ENCODE measurements around the gene PRM1. TPM values are rescaled to one million over a fixed set of nuclear protein-coding genes. Genes with fewer than 3 reads are reported as not detected.

The PRM1 gene
- total RNA-seq, 4 donors from 2014 or later, result not detected

DNA sequence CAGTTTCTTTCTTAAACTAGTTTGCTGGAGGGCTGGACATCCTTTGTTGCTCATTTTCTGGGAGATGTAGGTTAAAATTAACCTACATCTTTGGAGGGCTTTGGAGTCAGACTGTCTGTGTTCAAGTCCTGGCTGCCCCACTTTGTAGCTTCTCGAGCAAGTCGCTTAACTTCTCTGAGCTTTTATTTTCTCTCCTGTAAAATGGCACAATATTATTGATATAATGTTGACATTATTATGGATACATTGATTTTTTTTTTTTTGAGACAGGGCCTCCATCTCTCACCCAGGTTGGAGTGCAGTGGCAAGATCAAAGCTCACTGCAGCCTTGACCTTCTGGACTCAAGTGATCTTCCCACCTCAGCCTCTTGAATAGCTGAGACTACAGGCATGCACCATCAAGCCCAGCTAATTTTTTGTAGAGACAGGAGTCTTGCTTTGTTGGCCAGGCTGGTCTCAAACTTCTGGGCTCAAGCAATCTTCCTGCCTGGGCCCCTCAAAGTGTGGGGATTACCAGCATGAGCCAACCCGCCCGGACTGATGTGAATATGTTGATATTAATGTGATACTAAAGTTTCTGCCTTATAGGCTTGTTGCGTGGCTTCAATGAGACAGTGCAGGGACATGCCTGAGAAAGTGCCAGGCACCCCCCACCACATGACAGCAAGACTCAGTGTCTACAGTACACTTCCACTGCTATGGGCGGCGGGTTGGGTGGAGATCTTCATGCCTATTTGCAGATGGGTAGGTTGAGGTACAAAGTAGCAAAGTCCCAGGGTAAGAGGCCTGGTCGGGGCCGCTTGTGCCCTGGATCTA lies 32.6 kb upstream of the PRM1 start:
- Histone ChIP-seq H3K4me1 (no peaks in the 10 kb centered on the region), H3K27ac (peak overlapping the region in 1 of 2 donors; percentile 2), H3K4me3 (no peak overlapping the region), H3K27me3 (no peaks in the 10 kb centered on the region), H3K36me3 (no peaks in the 10 kb centered on the region), H3K9me3 (no peaks in the 10 kb centered on the region)
- no peak for DNase-seq
- intact Hi-C loops (cut with DNase I; ENCODE audit: low total_unique reads), result no loop called here
- no peak for TF ChIP-seq POLR2A (IDR thresholded peaks at IDR 0.05)
- TF ChIP-seq, protein P1, sequence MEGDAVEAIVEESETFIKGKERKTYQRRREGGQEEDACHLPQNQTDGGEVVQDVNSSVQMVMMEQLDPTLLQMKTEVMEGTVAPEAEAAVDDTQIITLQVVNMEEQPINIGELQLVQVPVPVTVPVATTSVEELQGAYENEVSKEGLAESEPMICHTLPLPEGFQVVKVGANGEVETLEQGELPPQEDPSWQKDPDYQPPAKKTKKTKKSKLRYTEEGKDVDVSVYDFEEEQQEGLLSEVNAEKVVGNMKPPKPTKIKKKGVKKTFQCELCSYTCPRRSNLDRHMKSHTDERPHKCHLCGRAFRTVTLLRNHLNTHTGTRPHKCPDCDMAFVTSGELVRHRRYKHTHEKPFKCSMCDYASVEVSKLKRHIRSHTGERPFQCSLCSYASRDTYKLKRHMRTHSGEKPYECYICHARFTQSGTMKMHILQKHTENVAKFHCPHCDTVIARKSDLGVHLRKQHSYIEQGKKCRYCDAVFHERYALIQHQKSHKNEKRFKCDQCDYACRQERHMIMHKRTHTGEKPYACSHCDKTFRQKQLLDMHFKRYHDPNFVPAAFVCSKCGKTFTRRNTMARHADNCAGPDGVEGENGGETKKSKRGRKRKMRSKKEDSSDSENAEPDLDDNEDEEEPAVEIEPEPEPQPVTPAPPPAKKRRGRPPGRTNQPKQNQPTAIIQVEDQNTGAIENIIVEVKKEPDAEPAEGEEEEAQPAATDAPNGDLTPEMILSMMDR (IDR thresholded peaks at IDR 0.05), result no peak

DNA sequence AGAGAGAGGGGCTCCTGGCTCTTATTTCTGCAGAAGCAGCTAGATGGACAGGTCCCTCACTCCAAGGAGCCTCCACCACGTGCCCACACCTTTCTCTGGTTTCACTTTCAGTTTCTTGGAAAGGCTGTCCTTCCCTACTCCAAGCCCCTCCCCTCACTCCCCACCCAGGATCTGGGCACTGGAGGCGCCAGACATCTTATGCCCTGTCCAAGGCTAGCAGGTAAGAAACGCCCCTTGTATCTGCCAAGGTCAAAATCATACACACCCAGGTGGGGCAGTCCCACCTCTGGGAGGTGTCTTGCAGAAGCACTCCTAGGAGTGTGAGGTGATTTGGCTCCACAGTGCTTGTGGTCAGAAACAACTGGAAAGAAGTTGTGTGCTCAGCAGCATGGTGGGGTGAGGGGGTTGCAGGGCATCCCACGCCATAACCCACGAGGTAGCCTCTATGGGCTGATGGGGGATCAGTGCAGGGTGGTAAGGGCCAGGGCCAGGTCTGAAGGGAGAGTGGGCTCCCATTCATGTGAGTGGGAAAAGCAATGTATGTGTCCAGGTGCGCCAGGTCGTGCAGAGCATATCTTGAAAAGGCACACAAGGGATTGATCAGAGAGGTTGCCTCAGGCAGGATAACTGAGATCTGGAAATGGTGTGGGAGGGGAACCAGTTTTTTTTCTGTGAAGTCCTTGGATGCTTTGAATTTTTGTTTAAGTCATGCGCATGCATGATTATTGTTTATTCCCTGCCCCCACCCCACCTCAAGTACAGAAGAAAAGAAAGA lies 31.8 kb upstream of the PRM1 start:
- no peaks in the 10 kb centered on the region for H3K27me3 ChIP-seq
- TF ChIP-seq, protein P1 (IDR thresholded peaks at IDR 0.05), result no peak
- TF ChIP-seq POLR2A (IDR thresholded peaks at IDR 0.05), result no peak
- DNase-seq, result peak in 1 of 2 donors; percentile 43
- no peaks in the 10 kb centered on the region for H3K36me3 ChIP-seq
- peak overlapping the region; percentile 16 to 43 for H3K27ac ChIP-seq
- intact Hi-C loops (cut with DNase I; ENCODE audit: low total_unique reads), result no loop called here
- no peaks in the 10 kb centered on the region for H3K9me3 ChIP-seq
- no peaks in the 10 kb centered on the region for H3K4me1 ChIP-seq
- H3K4me3 ChIP-seq, result no peak overlapping the region

DNA sequence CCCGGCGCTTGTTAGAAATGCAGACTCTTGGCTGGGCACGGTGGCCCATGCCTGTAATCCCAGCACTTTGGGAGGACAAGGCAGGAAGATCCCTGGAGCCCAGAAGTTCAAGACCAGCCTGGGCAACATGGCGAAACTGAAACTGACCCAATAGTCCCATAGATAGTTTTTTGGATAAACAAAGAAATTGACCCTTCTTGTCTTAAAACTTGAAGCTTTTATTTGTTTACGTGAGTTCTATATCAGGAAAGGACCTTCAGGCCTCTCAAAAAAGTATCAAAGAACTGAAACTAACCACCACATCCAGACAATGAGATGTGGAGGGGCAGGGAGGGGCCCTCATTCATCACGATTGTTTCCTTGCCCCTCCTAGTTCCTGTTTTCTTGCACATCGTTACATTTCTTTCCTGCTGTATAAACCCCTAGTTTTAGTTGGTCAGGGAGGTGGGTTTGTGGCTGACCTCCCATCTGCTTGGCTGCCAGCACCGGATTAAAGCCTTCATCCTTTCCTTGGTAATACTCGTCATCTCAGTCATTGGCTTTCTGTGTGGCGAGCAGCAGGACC lies 29.9 kb upstream of the PRM1 start:
- no peaks in the 10 kb centered on the region for H3K27me3 ChIP-seq
- no peaks in the 10 kb centered on the region for H3K4me1 ChIP-seq
- DNase-seq, result no peak
- TF ChIP-seq, protein P1 (IDR thresholded peaks at IDR 0.05), result no peak
- no peak for TF ChIP-seq POLR2A (IDR thresholded peaks at IDR 0.05)
- no peaks in the 10 kb centered on the region for H3K36me3 ChIP-seq
- H3K27ac ChIP-seq, result peak overlapping the region in 1 of 2 donors; percentile 18
- H3K9me3 ChIP-seq, result no peaks in the 10 kb centered on the region
- no peak overlapping the region for H3K4me3 ChIP-seq
- intact Hi-C loops (cut with DNase I; ENCODE audit: low total_unique reads), result no loop called here

DNA sequence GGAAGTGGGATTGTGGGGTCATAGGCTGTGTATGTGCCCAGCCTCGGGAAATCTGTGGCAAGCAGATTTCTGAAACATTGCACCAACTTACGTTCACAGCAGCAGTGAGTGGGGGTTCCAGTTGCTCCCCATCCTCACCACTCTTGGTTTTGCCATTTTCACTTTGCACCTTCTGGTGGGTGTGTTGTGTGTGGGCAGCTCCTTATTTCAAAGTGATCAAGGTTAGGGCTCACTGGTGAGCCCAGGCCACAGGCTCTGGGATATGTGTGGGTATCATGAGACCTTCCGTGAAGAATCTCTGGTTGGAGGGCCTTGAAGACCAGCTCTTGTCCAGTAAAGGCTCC lies 29.5 kb upstream of the PRM1 start:
- intact Hi-C loops (cut with DNase I; ENCODE audit: low total_unique reads), result no loop called here
- H3K4me3 ChIP-seq, result no peak overlapping the region
- H3K9me3 ChIP-seq, result no peaks in the 10 kb centered on the region
- no peak for DNase-seq
- no peak for TF ChIP-seq POLR2A (IDR thresholded peaks at IDR 0.05)
- H3K27ac ChIP-seq, result peak overlapping the region in 1 of 2 donors; percentile 18
- H3K36me3 ChIP-seq, result no peaks in the 10 kb centered on the region
- H3K27me3 ChIP-seq, result no peaks in the 10 kb centered on the region
- H3K4me1 ChIP-seq, result no peaks in the 10 kb centered on the region

DNA sequence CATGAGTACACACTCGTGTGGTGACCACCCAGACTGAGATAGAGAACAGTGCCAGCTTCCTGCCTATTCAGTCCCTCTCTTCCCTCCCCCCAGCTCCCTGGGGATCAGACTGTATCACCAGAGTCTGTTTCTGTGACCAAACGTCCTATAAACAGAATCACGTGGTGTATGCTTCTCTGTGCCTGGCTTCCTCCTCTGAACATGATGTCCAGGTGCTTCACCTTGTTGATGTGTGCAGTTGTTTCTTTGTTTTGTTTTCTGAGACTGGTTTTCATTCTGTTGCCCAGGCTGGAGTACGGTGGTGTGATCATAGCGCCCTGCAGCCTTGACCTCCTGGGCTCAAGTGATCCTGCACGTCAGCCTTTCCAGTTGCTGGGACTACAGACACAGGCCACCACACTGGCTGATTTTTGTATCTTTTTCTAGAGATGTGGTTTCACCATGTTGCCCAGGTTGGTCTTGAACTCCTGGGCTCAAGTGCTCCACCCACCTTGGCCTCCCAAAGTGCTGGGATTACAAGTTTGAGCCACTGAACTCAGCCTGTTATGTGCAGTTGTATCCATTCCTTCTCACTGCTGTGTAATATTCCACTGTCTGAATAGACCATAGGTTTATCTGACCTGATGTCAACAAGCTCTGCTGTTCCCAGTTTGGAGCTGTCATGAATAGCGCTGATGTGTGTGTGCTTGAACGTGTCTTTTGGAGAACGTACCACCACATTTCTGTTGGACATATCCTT lies 28.9 kb upstream of the PRM1 start:
- no peak overlapping the region for H3K4me3 ChIP-seq
- H3K27ac ChIP-seq, result no peak overlapping the region
- intact Hi-C loops (cut with DNase I; ENCODE audit: low total_unique reads), result no loop called here
- H3K27me3 ChIP-seq, result no peaks in the 10 kb centered on the region
- TF ChIP-seq POLR2A (IDR thresholded peaks at IDR 0.05), result no peak
- TF ChIP-seq, protein P1 (IDR thresholded peaks at IDR 0.05), result no peak
- no peaks in the 10 kb centered on the region for H3K9me3 ChIP-seq
- H3K36me3 ChIP-seq, result no peaks in the 10 kb centered on the region
- DNase-seq, result no peak
- no peaks in the 10 kb centered on the region for H3K4me1 ChIP-seq
